Fibroblast of lung (primary cell): ENCODE results near the gene ARHGDIG. TPM values are rescaled to one million over a fixed set of nuclear protein-coding genes. Genes with fewer than 3 reads are reported as not detected.

Experiments used
- DNase-seq, 2 donors: peaks; one replicate each; pipeline versions ENCODE4 v3.0.0 to v3.0.0-alpha.2; 2010; ENCODE audit warnings: low read depth in 2 of 2
- H2AFZ ChIP-seq: 2 replicates; pipeline ENCODE4 v1.5.1; 2012; ENCODE audit warnings: low read length, control low read depth, inconsistent platforms
- H3K27ac ChIP-seq: 2 replicates; pipeline ENCODE4 v1.5.1; 2011; ENCODE audit warnings: low read length, control low read depth; ENCODE audit not compliant: insufficient read depth
- H3K27me3 ChIP-seq: 2 replicates; pipeline ENCODE4 v1.5.1; 2011; ENCODE audit warnings: mild to moderate bottlenecking, low read length; ENCODE audit not compliant: control insufficient read depth, insufficient read depth
- H3K36me3 ChIP-seq: 2 replicates; pipeline ENCODE4 v1.5.1; 2011; ENCODE audit warnings: low read length; ENCODE audit not compliant: control insufficient read depth, insufficient read depth
- H3K4me1 ChIP-seq: 2 replicates; pipeline ENCODE4 v1.5.1; 2011; ENCODE audit warnings: low read length; ENCODE audit not compliant: control insufficient read depth, insufficient read depth; ENCODE audit errors: extremely low read depth
- H3K4me2 ChIP-seq: 2 replicates; pipeline ENCODE4 v1.5.1; 2011; ENCODE audit warnings: low read length, control low read depth; ENCODE audit not compliant: insufficient read depth; ENCODE audit errors: extremely low read depth
- H3K4me3 ChIP-seq, 4 experiments: fragments of 200-600 bp in 1 of 4; sonication (generic) in 1 of 4; replicated peaks in 1 of 4; 2 replicates each; pipeline ENCODE4 v1.5.1; 2011 to 2016; ENCODE audit warnings: low read length in 4 of 4, low read depth in 3 of 4, mild to moderate bottlenecking in 3 of 4, control low read depth in 2 of 4, inconsistent platforms in 1 of 4, mixed read lengths in 1 of 4; ENCODE audit not compliant: insufficient read depth in 1 of 4; ENCODE audit errors: control extremely low read depth in 1 of 4
- H3K79me2 ChIP-seq: 2 replicates; pipeline ENCODE4 v1.5.1; 2012; ENCODE audit warnings: mild to moderate bottlenecking, low read length, inconsistent platforms; ENCODE audit not compliant: control insufficient read depth, insufficient read depth
- H3K9ac ChIP-seq: 2 replicates; pipeline ENCODE4 v1.5.1; 2011; ENCODE audit warnings: mild to moderate bottlenecking, low read length, control low read depth; ENCODE audit not compliant: insufficient read depth
- H3K9me3 ChIP-seq: 2 replicates; pipeline ENCODE4 v1.5.1; 2012; ENCODE audit warnings: low read depth, low read length; ENCODE audit not compliant: control insufficient read depth, insufficient read depth
- H4K20me1 ChIP-seq: 2 replicates; pipeline ENCODE4 v1.5.1; 2011; ENCODE audit warnings: low read length; ENCODE audit not compliant: control insufficient read depth, insufficient read depth; ENCODE audit errors: extremely low read depth
- CTCF ChIP-seq, 2 donors: IDR thresholded peaks in 1 of 2; conservative IDR thresholded peaks in 1 of 2; 1 replicate in 1 of 2; 2 replicates in 1 of 2; pipeline ENCODE4 v1.5.1; 2011 to 2012; ENCODE audit warnings: low read length in 2 of 2, control low read depth in 1 of 2, inconsistent platforms in 1 of 2, low read depth in 1 of 2, mild to moderate bottlenecking in 1 of 2
- EZH2 ChIP-seq: IDR thresholded peaks from 2 replicates; pipeline ENCODE4 v1.5.1; 2012; ENCODE audit warnings: low read length, control low read depth, mild to moderate bottlenecking; ENCODE audit errors: missing control alignments
- polyA plus RNA-seq, 2 donors: library from polyadenylated mRNA; depleted of rRNA in 1 of 2; stranded (reverse) in 1 of 2; unstranded in 1 of 2; fragments of >200 nt; gene quantifications; 2 replicates each; pipeline ENCODE4 v1.2.1, GENCODE V29; 2011 to 2012; ENCODE audit warnings: missing spikeins in 1 of 2
- total RNA-seq: library from RNA; depleted of rRNA; stranded (reverse); fragments of >200 nt; gene quantifications from 2 replicates; pipeline ENCODE4 v1.2.1, GENCODE V29; 2014

Gene ARHGDIG
- total and polyA plus RNA-seq, 2 donors (not counting 1 experiment from before 2014, with no cell fraction given) = 0.30 to 1.3 TPM

GRCh38 chr16:268141-269053 is 12.0 kb upstream of the ARHGDIG start:
- no peaks in the 10 kb centered on the region for H3K36me3 ChIP-seq
- no peak overlapping the region for H2AFZ ChIP-seq
- H3K27ac ChIP-seq = no peak overlapping the region
- no peak overlapping the region for H3K4me2 ChIP-seq
- no peaks in the 10 kb centered on the region for H4K20me1 ChIP-seq
- H3K79me2 ChIP-seq = no peaks in the 10 kb centered on the region
- H3K9ac ChIP-seq = no peak overlapping the region
- no peaks in the 10 kb centered on the region for H3K27me3 ChIP-seq
- H3K9me3 ChIP-seq = no peaks in the 10 kb centered on the region
- no peak for DNase-seq
- H3K4me1 ChIP-seq = no peaks in the 10 kb centered on the region
- TF ChIP-seq CTCF (conservative IDR thresholded peaks at IDR 0.05 in 1 of 2, IDR thresholded peaks at IDR 0.05 in 1 of 2; ENCODE audit: low read depth in 1 of 2, low read length in 2 of 2) (no peak), EZH2 (no peak)
- no peak overlapping the region for H3K4me3 ChIP-seq

- no peaks in the 10 kb centered on the region for H4K20me1 ChIP-seq
- no peak for DNase-seq
- H3K4me1 ChIP-seq = no peaks in the 10 kb centered on the region
- H3K4me2 ChIP-seq = no peak overlapping the region
- no peak overlapping the region for H3K27ac ChIP-seq
- no peaks in the 10 kb centered on the region for H3K9me3 ChIP-seq
- H3K79me2 ChIP-seq = no peaks in the 10 kb centered on the region
- H3K27me3 ChIP-seq = no peaks in the 10 kb centered on the region
- H3K9ac ChIP-seq = no peak overlapping the region
- H3K4me3 ChIP-seq = no peak overlapping the region
- H3K36me3 ChIP-seq = no peaks in the 10 kb centered on the region
- TF ChIP-seq CTCF (conservative IDR thresholded peaks at IDR 0.05 in 1 of 2, IDR thresholded peaks at IDR 0.05 in 1 of 2; ENCODE audit: low read depth in 1 of 2, low read length in 2 of 2) (no peak), EZH2 (no peak)
- no peak overlapping the region for H2AFZ ChIP-seq
Measured at GRCh38 chr16:269061-269796, 11.2 kb upstream of the ARHGDIG start.
